ENCODE data around the gene DRC1.

The DRC1 gene

DNA sequence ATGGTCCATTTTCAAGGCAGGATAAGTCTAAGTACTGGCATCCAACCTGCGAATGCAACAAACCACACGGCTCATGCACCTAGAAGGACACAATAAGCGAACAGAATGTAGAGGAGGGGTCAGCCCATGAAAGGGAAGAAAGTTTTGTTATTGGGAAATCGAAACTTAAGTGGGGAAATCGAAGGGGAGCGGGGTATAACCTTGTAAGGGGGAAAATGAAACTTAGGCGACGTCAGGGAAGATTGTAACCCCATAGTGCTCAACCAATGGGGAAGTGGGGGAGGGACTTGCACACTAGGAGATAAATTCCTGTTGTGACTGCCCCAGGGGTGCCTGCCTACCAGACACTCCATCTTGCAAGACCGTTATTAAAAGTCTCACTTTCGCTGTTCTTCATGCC lies 91.8 kb downstream of the DRC1 start:
- DNase-seq (ENCODE audit: low read depth) = no peak

DNA sequence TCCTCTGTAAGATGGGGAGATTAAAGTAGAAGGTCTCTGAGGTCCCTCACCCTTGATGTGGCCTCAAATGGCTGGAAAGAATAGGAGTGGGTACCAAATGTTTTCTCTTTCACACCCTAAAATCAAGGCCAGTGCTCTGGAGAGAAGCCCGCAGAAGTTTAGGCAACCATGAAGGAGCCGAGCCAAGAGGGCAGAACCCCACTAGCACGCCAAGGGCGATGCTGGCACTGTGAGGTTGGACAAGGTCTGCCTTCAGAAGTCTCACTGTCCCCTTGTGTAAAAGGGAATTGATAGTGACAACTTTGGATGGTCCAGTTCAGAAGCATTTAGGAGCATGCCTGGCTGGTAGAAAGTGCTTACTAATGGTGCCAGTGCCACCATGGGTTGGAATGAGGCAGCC lies 92.5 kb downstream of the DRC1 start:
- no peak for DNase-seq (ENCODE audit: low read depth)

DNA sequence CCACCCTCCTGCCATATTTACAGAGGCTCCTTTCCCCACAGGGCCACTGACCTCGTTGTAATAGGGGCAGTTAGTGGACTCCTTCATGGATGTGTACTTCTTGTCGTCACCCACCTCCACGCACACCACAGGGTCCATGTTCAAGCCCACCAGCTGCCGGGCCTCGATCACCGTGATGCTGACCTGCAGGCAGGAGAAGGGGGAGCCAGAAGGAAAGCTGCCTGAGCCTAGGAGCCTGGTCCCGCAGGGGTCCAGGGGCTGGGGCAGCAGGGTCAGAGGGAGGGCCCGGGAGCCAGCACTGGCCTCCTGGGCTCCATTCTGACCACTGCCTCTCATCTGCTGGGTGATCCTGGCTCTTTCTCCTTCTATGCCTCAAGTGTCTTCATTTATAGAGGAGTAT lies 93.2 kb downstream of the DRC1 start:
- no peak for DNase-seq (ENCODE audit: low read depth)

DNA sequence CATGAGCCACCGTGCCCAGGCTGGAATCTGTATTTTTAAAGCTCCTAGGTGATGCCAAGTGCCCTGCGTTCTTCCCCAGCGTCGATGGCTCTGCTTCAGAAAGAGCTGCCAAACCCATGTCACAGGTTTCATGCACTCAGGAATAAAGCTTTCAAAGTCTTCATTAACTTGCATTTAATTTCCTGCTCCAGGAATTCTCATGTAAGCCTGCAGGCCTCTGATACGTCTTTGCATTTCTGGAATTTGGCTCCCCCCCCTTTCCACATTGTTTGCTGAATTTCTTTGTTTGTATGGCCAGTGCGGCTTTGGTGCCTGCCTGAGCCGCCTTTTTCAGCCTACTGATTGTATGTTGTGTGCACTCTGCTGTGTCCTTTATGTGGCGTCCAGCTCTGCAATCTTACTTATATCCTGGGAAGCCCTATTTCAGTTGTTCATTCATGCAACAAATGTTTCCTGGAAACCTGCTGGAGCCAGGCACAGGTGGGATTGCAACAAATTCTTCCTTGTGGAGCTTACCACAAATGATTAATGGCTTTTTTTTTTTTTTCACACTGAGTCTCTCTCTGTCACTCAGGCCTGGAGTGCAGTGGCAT lies 94.1 kb downstream of the DRC1 start:
- no peak for DNase-seq (ENCODE audit: low read depth)

DNA sequence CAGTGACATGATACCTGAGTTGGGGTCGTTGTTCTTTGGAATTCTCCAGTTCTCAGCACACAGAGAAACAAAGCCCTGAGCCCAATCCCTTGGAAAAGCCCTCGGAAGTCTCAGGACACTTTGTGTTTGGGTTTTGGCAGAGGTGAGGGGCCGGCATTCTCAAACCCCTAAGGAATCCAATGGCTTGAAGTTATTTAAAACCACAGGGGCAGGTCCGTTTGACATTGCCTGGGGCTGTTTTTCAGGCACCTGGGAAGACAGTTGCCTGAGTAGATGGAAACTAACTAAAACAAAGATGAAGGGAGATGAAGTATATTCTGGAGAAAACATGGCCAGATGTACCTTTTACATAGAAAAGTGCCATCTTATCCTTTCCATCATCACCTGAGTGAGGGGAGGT lies 98.7 kb downstream of the DRC1 start:
- DNase-seq (ENCODE audit: low read depth) = no peak

DNA sequence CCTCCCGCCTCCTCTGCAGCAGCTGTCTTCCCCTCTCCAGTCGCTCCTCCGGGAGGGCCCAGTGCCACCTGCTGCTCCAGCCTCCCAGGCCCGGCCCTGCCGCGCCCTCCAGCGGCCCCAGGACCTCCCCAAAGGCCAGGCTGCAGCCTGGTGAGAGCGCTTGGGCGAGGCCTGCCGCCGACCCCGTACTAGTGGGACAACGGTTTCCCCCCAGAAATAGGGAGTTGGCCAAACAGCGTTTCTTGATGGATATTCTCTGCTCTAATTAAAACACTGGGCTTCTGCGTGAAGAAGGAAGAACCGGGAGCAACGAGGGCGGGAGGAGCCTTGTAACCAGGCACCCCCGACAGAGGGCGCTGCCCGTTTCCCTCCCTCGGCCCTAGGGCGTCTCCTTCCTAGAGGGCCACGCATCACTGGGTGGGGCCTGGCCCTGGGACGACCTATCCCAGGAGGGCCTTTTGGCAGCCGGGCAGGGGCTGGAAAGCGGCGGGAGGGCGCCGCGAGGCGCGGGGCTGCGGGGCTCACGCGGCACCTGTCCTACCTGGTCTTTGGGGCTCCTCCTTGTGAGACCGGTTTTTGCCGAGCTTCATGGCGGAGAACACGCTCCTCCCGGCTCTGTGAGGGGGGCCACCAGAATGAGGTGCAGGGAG lies 101.6 kb downstream of the DRC1 start:
- peak; percentile 66 for DNase-seq (ENCODE audit: low read depth)

DNA sequence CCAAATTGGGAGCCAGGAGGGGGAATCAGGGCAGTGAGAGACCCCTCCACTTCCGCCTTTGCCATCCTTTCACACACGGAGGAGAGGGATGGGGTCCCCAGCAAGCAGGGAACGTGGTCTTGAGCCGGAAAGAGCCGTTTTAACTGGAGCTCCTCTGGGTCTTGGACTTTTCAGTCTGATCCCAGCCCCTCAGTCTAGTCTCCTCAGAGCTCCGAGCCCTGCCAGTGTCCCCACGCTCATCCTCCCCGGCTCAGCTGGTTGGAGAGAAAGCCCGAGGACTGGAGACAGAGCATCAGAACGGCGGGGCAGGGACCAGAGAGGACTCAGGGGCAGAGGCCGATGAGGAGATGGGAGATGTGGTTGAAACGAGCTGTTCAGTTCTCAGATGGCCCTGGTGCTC lies 102.3 kb downstream of the DRC1 start:
- no peak for DNase-seq (ENCODE audit: low read depth)

DNA sequence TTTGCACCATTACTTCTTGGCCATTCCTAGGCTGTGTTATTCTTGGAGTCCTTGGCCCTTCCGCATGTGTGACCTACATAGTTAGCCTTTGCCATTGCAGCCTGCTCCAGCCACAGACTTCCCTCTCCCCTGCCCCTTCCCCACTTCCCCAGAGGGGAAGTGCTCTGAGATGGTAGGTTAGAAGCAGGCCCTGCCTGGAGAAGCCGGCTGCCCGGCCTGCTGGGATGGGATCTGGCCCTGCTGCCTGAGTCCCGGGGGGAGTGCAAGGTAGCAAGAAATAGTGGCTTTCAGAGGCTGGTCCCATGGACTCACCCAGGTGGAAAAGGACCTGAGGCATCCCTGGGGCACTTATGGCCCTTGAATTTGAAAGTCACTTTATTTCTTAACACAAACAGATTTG lies 104.6 kb downstream of the DRC1 start:
- no peak for DNase-seq (ENCODE audit: low read depth)
